Neural cell (in vitro differentiated cells): Measurements from ENCODE around the gene KLK11. TPM values are rescaled to one million over a fixed set of nuclear protein-coding genes. Genes with fewer than 3 reads are reported as not detected.

Experiments
- H2AFZ ChIP-seq: fragments of 200-600, 300-800 bp; sonication (generic), shearing (Covaris generic); 2 replicates; pipeline ENCODE4 v1.6.0; 2014; ENCODE audit warnings: low read depth, mild to moderate bottlenecking, antibody characterized with exemption, low read length, moderate library complexity
- H3F3A ChIP-seq: fragments of 200-600 bp; shearing (Covaris generic); 2 replicates; pipeline ENCODE4 v1.6.1; 2016; ENCODE audit warnings: mild to moderate bottlenecking, moderate library complexity, mixed read lengths, antibody characterized with exemption, low read length; ENCODE audit not compliant: insufficient read depth, poor library complexity, severe bottlenecking
- H3K27ac ChIP-seq: fragments of 200-600, 300-800 bp; sonication (generic), shearing (Covaris generic); 2 replicates; pipeline ENCODE4 v1.5.1; 2014; ENCODE audit warnings: mild to moderate bottlenecking, low read length, moderate library complexity
- H3K27me3 ChIP-seq: fragments of 300-800, 200-600 bp; sonication (generic), shearing (Covaris generic); 2 replicates; pipeline ENCODE4 v1.6.0; 2014; ENCODE audit warnings: mild to moderate bottlenecking, low read depth, low read length, moderate library complexity; ENCODE audit not compliant: insufficient read depth
- H3K36me3 ChIP-seq: fragments of 300-800, 200-600 bp; sonication (generic), shearing (Covaris generic); 2 replicates; pipeline ENCODE4 v1.5.1; 2014; ENCODE audit warnings: mild to moderate bottlenecking, antibody characterized with exemption, low read length, moderate library complexity; ENCODE audit not compliant: insufficient read depth
- H3K4me2 ChIP-seq: fragments of 300-800, 200-600 bp; sonication (generic), shearing (Covaris generic); 2 replicates; pipeline ENCODE4 v1.6.0; 2014; ENCODE audit warnings: mild to moderate bottlenecking, low read length
- H3K4me3 ChIP-seq: fragments of 300-800, 200-600 bp; sonication (generic), shearing (Covaris generic); 2 replicates; pipeline ENCODE4 v1.5.1; 2014; ENCODE audit warnings: mild to moderate bottlenecking, low read length, moderate library complexity
- H3K79me2 ChIP-seq: fragments of 200-600 bp; shearing (Covaris generic); replicated peaks from 2 replicates; pipeline ENCODE4 v1.6.0; 2014; ENCODE audit warnings: mild to moderate bottlenecking, low read length, moderate library complexity; ENCODE audit not compliant: insufficient read depth
- H3K9ac ChIP-seq: fragments of 300-800, 200-600 bp; sonication (generic), shearing (Covaris generic); 2 replicates; pipeline ENCODE4 v1.6.1; 2016; ENCODE audit warnings: mild to moderate bottlenecking, low read length, mixed read lengths
- H3K9me2 ChIP-seq: fragments of 200-600 bp; shearing (Covaris generic); 2 replicates; pipeline ENCODE4 v1.6.1; 2016; ENCODE audit warnings: mild to moderate bottlenecking, low read length, mixed read lengths; ENCODE audit not compliant: insufficient read depth
- H3K9me3 ChIP-seq: fragments of 200-600, 300-800 bp; sonication (generic), shearing (Covaris generic); 2 replicates; pipeline ENCODE4 v1.6.1; 2016; ENCODE audit warnings: mild to moderate bottlenecking, mixed run types, low read length, moderate library complexity, mixed read lengths
- H4K20me1 ChIP-seq: fragments of 200-600 bp; shearing (Covaris generic); 2 replicates; pipeline ENCODE4 v1.6.1; 2016; ENCODE audit warnings: mild to moderate bottlenecking, mixed run types; ENCODE audit not compliant: insufficient read depth
- EP300 ChIP-seq: fragments of 450-650 bp; conservative IDR thresholded peaks from 2 replicates; pipeline ENCODE4 v1.6.1; 2014; ENCODE audit warnings: antibody characterized with exemption, mild to moderate bottlenecking, moderate library complexity; ENCODE audit not compliant: poor library complexity, severe bottlenecking
- EZH2 ChIP-seq: fragments of 200-600, 300-800 bp; shearing (Covaris generic), sonication (generic); IDR thresholded peaks from 2 replicates; pipeline ENCODE4 v1.6.1; 2014; ENCODE audit warnings: antibody characterized with exemption, low read length, borderline replicate concordance, mild to moderate bottlenecking; ENCODE audit not compliant: insufficient read depth, poor library complexity, severe bottlenecking
- MXI1 ChIP-seq: fragments of 450-650 bp; conservative IDR thresholded peaks from 2 replicates; pipeline ENCODE4 v1.6.1; 2014; ENCODE audit warnings: antibody characterized with exemption, mild to moderate bottlenecking; ENCODE audit not compliant: poor library complexity, severe bottlenecking
- POLR2AphosphoS5 ChIP-seq: IDR thresholded peaks from 2 replicates; pipeline ENCODE4 v1.6.1; 2012
- RAD21 ChIP-seq: fragments of 450-650 bp; conservative IDR thresholded peaks from 2 replicates; pipeline ENCODE4 v1.6.1; 2014; ENCODE audit warnings: antibody characterized with exemption, mild to moderate bottlenecking, moderate library complexity
- REST ChIP-seq: IDR thresholded peaks from 2 replicates; pipeline ENCODE4 v1.6.1; 2012; ENCODE audit warnings: borderline replicate concordance
- SMC3 ChIP-seq: fragments of 450-650 bp; conservative IDR thresholded peaks from 2 replicates; pipeline ENCODE4 v1.6.1; 2014; ENCODE audit warnings: antibody characterized with exemption, mild to moderate bottlenecking, moderate library complexity; ENCODE audit not compliant: poor library complexity
- TAF1 ChIP-seq: IDR thresholded peaks from 2 replicates; pipeline ENCODE4 v1.6.1; 2012; ENCODE audit warnings: low read depth
- polyA minus RNA-seq: library from RNA; depleted of rRNA, polyadenylated mRNA; stranded (reverse); fragments of >200 nt; gene quantifications from 2 replicates; pipeline ENCODE4 v1.2.3, GENCODE V29; 2014
- polyA plus RNA-seq: library from polyadenylated mRNA; depleted of rRNA; stranded (reverse); fragments of >200 nt; gene quantifications from 2 replicates; pipeline ENCODE4 v1.2.3, GENCODE V29; 2014
- TF ChIP-seq, protein P1 (sequence below): fragments of 450-650 bp; IDR thresholded peaks from 2 replicates; pipeline ENCODE4 v1.5.1; 2014; ENCODE audit warnings: antibody characterized with exemption, mild to moderate bottlenecking, moderate library complexity; ENCODE audit not compliant: poor library complexity, severe bottlenecking

The KLK11 gene
- not detected in 2 replicates for polyA plus RNA-seq
- polyA minus RNA-seq = not detected in 2 replicates

DNA sequence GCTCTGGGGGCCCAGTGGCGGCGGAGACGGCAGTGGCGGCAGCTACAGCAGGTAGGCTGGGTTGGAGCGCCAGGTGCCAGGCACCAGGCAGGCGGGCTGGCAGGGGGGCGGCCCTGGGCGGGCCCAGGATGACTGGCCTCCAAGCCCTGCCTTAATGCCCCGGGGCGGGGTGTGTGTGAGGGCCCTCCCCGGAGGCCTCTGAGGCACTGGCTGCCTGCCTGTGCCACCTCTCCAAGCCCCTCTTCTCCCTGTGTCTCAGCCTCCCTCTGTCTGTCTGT is at the start of gene KLK11:
TSS of gene KLK11 (minus strand) at position 63 of the 278 bp plus-strand sequence. CDS start 985 bp downstream, outside the sequence.
- Histone ChIP-seq H3K36me3 (no peaks in the 10 kb centered on the region), H3K9ac (no peak within 1 kb of the TSS), H3K9me3 (no peaks in the 10 kb centered on the region), H3K4me2 (no peak within 1 kb of the TSS), H3K79me2 (no peaks in the 10 kb centered on the region), H3K9me2 (no peaks in the 10 kb centered on the region), H2AFZ (no peak within 1 kb of the TSS), H4K20me1 (no peaks in the 10 kb centered on the region), H3K4me3 (no peak within 1 kb of the TSS), H3K27ac (no peak within 1 kb of the TSS), H3K27me3 (no peaks in the 10 kb centered on the region), H3F3A (no peaks in the 10 kb centered on the region)
- TF ChIP-seq MXI1 (no peak), SMC3 (no peak), EP300 (no peak), RAD21 (no peak), REST (no peak), EZH2 (no peak), POLR2AphosphoS5 (no peak), TAF1 (no peak)
- TF ChIP-seq, protein P1, sequence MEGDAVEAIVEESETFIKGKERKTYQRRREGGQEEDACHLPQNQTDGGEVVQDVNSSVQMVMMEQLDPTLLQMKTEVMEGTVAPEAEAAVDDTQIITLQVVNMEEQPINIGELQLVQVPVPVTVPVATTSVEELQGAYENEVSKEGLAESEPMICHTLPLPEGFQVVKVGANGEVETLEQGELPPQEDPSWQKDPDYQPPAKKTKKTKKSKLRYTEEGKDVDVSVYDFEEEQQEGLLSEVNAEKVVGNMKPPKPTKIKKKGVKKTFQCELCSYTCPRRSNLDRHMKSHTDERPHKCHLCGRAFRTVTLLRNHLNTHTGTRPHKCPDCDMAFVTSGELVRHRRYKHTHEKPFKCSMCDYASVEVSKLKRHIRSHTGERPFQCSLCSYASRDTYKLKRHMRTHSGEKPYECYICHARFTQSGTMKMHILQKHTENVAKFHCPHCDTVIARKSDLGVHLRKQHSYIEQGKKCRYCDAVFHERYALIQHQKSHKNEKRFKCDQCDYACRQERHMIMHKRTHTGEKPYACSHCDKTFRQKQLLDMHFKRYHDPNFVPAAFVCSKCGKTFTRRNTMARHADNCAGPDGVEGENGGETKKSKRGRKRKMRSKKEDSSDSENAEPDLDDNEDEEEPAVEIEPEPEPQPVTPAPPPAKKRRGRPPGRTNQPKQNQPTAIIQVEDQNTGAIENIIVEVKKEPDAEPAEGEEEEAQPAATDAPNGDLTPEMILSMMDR = no peak

DNA sequence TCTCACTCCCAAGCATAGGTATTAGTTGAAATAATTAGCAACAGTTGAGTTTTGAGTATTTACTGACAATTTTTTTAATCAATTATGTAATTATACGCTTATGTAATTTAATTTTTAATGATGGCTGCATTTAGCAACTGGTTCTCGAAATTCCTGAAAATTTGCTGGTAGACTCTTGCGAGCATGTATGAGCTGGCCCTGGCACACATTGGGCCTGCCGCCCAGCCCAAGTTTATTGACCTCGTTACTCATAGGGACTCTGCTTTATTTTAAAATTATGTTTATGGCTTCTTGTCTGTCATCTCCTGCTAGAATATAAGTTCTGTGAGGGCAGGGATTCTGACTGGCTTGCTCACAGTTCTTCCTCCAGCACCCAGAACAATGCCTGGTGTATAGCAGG is 49.6 kb upstream of the KLK11 start:
- no peak overlapping the region for H2AFZ ChIP-seq

More for the DNA sequence above, 49.6 kb upstream of the KLK11 start:
- H3K4me2 ChIP-seq = no peak overlapping the region
- no peak overlapping the region for H3K4me3 ChIP-seq
- no peaks in the 10 kb centered on the region for H3K36me3 ChIP-seq
- H3F3A ChIP-seq = no peaks in the 10 kb centered on the region
- no peaks in the 10 kb centered on the region for H3K9me2 ChIP-seq
- H3K27me3 ChIP-seq = no peaks in the 10 kb centered on the region
- TF ChIP-seq EP300 = no peak
- TF ChIP-seq, protein P1 = no peak
- TF ChIP-seq SMC3 = no peak
- TF ChIP-seq POLR2AphosphoS5 = no peak
- no peak for TF ChIP-seq EZH2
- TF ChIP-seq MXI1 = no peak
- H3K79me2 ChIP-seq = no peaks in the 10 kb centered on the region
- H3K27ac ChIP-seq = no peak overlapping the region
- peaks cover 7% of the 10 kb centered on the region for H3K9me3 ChIP-seq
- H4K20me1 ChIP-seq = no peaks in the 10 kb centered on the region
- no peak overlapping the region for H3K9ac ChIP-seq
